ENCODE results near the gene ASTN2. TPM values are rescaled to one million over a fixed set of nuclear protein-coding genes. Genes with fewer than 3 reads are reported as not detected.

ASTN2 gene
- total RNA-seq, 1 donor from 2014 or later = 9.7 TPM

DNA sequence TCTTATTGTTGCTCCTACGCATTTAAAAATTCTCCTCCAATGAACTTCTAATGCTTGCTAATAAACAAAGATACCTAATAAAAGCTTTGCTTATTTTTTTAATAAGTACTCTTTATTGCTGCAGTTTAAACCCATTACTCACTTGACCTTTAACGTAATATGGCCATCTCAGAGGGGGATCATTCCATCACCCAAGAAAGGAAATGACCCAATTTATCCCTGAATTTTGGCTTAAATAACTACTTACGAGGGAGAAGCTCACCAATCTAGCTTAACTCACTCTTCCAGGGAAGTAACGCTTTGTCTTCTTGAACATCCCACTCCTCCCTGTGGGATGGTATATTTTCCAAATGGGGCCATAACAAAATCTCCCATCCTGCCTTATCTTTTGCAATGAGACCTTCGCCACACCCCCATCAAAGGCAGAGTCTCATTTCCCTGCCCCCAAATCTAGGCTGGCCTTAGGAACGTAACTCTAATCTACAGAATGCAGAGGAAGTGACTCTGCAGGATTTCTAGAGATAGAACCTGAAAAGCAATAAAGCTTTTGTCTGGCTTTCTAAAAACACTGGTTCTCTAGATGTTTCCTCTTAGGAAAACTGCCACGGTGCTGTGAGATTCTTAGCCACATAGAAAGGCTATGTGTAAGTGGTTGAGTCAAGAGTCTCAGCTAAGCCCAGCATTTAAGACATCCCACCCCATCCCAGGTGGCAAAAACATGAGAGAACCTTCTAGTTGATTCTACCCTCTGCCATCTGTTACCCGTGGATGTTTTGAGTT is 310.0 kb downstream of the ASTN2 start:
- DNase-seq = no peak

DNA sequence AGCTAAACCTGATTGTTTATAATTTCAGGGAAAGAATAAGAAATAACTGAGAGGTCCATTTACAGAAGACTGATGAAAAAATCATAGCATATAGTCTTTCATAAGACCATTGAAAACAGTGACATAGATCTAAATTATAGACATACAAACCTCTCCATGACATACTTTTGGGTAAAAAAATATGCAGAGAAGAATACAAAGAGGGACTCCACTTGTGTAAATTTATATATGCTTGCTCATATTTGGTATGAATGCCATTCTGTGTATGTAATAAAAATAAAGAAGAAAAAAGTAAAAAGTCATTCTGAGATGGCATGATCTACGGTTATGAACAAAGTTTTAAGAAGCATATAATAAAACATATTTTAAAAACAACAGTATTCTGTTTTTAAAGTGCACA is 310.7 kb downstream of the ASTN2 start:
- no peak for DNase-seq

DNA sequence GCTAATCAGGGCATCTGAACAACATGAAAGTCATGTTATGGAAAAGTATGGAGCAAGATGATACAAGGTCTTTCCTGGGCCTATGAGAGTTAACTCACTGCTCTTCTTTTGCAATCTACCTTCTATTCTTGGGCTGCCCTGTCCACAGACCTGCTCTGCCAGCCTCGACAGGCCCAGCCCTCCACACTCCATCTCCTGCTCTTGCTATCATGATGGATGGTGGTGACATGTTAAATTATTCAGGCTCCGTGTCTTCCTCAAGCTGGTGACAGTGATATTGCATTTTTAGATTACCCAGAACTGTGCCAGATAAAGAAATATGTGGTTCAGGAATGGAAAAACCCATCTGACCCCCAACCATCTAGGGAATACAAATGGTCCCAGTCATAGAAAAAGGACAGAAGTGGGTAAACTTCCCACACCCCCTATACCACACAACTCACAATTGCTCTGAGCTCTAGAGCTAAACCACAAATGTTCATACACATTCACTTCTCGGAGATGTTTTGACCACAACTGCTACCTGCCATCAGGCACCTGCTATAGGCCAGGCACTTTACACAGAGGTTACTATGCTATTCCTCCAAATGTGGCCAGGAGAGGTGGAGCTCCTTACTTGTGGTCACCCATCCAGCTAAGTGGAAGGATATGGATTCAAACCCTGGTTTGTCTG is 311.3 kb downstream of the ASTN2 start:
- no peak for DNase-seq

DNA sequence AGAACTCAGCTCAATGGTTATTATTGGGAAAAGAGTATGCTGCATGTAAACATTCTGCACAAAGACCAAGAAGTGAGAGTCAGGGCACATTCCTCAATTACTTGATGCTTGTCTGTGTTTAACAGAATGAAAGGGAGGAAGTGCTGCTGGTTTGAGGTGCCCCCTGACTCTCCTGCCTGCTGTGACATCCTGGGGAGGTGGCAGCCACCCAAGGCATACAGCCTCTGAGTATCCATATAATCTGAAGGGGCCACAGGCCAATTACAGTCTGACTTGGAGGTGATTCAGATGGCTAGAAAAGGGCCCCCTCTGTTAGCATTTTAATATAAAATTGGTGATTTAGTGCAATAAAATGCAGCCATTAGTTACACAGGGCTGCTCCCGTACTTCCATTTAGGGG is 313.8 kb downstream of the ASTN2 start:
- no peak for DNase-seq

DNA sequence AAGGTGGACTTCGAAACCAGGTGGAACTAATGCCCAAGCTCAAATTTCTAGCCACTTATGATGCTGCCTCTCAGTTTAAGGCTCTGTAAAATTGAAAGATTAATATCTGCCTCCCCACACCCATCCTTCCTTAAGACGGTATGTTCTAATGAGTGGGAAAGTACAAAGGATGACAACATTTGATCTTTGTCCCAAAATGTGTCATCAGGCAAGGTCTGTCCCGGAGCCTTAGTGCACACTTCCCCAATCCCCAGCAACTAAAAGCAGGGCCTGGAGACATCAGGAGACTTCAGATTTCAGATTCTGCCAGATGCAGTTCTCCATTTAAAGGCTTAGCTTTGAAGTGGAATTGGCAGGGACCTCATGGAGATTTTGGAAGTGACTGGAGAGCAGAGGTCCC is 316.5 kb downstream of the ASTN2 start:
- no peak for DNase-seq

DNA sequence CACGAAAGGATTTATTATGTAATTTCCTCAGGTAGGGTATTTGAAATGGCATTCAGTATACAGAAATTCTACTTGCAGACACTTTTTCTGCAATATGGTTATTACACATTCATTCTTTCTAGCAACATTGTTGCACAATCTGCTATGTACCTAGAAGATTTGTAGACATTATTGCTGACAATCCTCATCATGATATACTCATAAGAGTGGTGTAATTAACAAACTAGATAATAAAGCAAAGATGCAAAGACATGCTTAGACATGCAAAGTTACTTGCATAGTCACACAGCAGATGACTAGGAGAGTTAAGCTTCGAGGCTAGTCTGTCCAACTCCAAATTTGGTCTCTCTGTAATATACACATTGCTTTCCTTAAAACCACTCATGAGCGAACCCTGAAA is 317.1 kb downstream of the ASTN2 start:
- no peak for DNase-seq

DNA sequence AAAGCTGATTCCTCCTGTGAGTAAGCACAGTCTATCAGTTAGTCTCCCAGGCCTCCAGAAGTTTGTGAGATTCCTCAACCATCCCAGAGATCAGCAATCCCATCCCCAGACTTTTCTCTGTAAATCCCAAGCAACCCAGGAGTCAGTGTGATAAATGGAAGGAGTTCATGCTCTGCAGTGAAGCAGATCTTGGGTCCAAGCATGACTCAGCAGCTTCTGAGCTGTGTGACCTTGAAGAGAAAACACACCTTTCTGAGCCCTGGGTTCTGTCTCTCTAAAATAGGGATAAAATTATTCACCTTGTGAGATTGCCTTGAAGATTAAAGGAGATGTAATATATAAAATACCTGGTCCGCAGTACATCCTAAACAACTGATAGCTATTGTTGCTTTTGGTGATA is 318.7 kb downstream of the ASTN2 start:
- no peak for DNase-seq

DNA sequence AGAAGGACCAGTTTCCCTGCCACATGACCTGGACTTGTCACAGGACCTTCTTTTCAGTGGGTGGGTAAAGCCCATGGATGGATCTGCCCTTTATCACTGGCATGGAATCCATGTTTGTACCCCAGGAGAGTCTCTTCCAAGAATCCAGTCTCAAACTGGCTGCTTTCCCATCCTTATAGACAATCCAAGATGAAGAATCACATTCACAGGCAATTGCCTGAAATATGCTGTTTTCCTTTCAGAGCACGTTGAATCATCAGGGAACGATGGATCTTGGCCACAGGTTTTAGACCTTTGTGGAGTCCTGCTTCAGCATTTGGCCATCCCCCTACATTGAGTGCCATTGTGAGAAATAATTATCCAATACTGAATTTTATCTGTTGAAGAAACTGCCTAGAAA is 319.8 kb downstream of the ASTN2 start:
- no peak for DNase-seq

DNA sequence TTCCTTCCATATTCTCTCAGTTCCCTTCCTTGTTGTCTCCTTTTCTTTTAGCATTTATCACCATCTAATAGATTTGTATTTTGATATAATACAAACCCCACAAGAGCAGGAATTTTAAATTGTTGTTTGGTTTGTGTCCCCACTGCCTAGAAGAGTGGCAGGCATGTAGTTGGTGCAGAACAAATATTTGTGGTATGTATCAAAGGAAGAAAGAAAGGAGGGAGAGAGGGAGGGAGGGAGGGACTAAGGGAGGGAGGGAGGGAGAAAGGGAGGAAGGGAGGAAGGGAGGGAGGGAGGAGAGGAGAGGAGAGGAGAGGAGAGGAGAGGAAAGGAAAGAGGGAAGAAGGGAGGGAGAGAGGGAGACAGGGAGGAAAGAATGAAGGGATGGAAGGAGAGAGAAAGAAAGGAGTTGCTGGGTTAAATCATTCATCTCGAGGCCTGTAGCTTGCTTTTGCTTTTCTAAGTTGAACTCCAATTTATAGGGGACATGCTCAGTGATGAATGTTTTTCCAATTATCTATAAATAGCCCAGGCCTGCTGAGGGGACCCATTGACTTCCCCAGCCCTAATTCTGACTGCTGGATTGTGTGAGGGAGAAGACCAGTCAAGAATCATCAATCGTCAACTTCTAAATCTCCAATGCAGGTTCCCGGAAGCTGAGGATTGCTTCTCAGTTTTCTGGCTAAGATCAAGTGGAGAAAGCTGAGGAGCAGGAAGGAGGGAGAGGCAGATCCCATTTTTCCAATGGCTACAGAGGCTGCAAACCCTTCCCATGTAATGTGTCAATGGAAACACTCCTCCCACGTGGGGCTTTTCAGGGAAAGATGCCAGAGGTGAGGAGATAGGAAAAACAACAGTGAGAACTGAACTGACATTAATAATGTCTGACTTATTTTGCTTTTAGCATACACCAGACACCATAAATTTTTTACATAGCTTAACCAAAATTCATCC is 320.7 kb downstream of the ASTN2 start:
- no peak for DNase-seq

DNA sequence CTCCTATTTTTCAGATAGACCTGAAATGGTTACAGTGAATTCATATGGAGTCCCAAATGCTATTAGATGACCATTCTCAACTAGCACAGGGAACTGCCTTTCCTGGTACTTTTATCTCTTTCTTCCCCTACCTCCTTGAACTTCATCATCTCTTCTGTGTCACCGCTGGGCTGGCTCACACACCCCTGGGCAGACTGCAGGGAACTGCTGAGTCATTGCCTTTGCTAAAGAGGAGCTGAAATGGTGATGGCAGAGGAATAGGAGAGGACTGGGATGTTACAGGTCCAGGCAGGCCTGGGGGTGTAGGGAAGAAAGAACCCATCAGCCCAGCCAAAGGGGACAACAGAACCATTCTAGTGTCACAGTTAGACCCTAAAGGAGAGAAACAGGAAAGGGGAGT is 322.3 kb downstream of the ASTN2 start:
- DNase-seq = no peak

DNA sequence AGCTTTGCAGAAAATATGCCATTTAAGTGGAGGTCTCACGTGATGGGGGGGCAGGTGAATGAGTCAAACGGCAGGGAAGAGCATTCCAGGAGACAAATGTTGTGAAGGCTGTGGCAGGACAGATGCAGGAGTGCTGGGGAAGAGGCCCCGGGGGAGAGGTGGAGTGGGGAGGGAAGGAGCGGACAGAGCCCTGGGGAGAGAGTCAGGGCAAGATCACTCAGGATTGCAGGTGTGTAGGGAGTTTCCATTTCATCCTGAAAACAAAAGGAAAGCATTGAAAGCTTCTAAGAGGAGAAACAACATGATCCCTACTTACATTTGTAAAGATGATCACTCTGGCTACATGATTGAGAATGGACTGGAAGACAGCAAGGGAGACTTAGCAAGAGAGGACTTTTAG is 323.3 kb downstream of the ASTN2 start:
- no peak for DNase-seq

DNA sequence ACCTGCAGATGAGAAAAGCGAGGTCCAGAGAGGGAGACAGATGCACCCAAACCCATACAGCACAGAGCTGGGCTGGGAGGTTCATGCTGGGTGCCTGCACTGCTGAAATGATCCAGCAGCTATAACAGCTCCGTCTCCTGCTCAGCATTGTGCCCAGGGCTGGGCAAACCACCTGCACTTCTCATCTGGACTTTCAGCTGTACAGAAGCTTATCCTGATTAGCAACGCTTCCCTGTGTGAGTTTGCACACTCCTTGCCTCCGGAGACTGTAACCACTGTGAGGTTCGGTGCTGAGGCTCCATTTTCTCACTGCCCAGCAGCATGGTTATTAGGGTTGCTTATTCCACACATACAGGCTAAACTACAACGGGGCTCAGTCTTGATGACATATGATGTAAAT is 326.1 kb downstream of the ASTN2 start:
- DNase-seq = no peak

DNA sequence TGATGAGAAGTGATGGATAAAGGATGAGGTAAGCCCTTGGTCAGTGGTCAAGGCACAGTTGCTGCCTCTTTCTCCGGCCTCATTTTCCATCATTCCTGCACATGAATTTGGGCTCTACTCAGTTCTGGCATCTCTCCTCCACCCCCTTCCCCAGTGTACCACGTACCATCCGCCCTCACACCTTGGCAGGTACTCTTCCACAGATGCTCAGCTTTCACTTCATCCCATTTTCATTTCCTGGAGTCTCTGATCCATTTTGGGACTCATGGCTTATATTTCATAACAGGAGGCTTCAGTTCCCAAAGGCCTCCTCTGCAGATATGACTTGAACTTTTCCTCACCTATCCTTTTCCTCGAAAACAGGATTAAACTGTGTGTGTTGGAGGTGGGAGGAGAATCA is 326.7 kb downstream of the ASTN2 start:
- no peak for DNase-seq

DNA sequence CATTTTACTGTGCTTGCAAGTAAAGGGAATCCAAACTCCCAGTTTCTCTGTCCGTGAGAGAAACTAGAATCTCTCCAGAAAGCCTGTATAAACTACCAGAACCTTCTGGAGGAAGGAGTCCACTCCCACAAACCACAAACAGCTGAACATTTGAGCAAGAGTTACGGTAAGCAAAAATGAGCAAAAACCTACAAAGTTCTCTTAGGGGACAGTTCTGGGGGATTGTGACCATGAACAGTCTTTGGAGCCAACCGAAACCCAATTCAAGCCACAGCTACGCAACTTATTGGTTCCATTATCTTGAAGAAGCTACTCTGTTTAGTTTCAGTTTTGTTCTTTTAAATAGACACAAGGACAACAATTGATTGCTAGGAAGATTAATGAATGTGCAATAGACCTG is 330.6 kb downstream of the ASTN2 start:
- no peak for DNase-seq

DNA sequence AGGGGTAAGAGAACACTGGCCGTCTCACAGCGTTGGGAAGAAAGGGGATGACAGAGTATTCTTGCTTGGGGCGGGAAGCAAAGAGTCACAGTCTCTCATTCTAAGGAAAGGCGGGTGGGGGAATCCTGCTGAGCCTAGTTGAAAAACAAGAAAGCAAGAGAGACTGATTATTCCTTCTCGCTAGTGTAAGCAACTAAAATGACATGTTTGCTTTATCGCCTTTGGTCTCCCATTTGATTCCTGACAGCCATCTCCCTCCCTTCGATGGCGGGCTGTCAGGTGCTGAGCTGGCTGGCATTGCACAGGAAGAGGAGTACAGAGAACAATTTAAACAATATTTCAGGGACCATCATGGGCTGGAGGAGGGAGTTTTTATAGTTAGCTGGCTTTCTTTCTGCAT is 331.3 kb downstream of the ASTN2 start:
- no peak for DNase-seq

DNA sequence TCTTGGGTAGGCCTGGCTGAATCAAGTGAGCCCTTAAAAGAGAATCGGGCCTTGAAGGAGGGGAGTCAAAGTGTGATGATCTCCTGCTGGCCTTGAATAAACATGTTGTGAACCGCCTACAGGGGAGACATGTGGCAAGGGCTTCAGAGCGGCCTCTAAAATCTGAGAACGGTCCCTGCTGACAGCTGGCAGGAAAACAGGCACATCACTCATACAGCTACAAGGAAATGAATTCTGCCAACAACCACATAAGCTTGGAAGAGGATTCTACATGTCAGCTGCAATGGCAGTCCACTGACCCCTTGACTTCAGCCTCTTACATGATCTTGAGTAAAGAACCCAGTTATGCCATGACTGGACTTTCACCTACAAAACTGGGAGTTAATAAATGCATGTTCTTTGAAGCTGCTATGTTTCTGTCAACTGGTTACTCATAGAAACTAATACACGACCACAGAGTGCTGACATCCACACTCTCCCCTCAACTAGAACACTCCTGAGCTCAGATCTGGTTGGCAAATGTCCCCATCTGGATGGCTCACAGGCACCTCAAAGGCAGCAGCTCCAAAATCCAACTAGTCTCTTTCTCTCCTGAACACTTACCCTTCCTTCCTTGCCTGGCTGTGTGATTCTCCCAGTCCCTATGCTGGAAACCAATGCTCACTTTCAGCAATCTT is 333.1 kb downstream of the ASTN2 start:
- DNase-seq = no peak

DNA sequence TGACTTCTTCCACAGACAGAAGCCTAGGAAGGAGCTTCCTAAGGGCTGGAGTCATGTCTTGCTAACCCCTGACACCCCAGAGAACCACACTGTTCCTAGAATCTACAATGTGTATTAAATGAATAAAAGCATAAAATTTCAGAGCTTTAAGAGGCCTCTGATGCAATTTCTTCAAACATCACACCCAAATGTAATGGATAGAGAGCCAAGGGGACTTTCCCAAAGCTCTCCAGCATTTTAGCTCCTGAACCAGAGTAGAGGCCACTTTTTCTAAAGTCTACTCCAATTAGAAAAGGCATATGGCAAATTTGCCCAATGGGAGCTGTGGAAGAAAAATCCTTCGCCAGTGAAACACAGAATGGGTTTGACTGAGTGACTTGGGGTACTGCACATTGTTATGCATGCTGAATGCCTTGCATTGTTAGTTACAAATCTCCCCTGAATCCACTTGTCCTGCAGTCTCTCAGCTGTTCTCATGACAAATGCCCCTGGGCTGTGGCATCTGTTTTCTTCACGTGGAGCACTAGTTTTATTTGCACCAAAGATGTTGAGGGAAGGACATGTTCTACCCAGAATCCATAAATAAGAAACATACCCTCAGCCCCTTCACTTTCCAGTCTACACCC is 334.0 kb downstream of the ASTN2 start:
- DNase-seq = no peak

DNA sequence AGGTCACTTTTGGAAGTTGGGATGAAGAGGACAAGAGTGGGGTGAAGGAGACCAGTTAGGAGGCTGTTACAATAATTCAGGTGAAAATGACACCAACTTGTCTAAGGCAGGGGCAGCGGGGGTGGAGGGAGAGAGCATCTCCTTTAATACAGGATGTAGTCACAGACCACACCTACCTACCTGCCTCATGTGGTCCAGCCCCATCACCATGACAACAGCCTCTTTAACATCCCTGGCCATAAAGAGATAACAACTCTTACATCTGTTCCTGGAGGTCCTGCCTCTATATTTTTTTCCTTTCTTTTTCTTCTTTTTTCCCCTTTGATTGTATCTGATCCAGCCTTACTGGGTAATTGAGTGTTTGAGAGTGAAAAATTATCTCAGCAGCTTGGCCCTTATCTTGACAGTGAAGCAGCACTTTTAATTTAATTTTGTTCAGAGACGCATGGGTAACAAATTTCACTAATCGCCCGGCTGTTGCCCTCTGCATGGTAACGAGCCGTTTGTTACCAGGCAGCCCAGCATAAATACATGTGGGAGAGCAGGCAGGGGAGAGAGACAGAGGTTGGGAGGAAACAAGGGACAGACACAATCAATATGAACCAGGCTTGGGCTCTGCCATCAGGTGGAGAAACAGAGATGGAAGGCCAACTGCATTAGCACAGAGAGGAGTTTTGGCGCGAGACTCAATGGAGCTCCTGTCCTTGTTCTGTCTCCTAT is 338.1 kb downstream of the ASTN2 start:
- no peak for DNase-seq

DNA sequence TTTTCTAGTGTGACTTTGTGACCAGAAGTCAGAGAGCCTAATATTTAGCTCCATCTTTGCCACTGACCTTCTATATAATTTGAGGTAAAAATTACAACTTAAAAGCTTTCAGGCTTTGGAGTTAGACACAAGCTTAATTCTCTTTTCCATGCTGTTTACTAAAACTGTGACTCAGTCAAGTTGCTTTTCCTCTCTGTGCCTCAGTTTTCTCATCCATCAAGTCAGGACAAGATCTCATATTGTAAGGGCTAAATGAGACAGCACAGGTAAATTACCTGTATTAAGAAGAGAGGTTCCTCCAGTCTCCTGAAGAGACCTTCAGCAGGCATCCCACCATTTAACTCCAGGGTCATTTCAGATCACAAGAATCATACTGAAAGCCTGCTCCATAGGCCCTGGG is 339.2 kb downstream of the ASTN2 start:
- DNase-seq = no peak

DNA sequence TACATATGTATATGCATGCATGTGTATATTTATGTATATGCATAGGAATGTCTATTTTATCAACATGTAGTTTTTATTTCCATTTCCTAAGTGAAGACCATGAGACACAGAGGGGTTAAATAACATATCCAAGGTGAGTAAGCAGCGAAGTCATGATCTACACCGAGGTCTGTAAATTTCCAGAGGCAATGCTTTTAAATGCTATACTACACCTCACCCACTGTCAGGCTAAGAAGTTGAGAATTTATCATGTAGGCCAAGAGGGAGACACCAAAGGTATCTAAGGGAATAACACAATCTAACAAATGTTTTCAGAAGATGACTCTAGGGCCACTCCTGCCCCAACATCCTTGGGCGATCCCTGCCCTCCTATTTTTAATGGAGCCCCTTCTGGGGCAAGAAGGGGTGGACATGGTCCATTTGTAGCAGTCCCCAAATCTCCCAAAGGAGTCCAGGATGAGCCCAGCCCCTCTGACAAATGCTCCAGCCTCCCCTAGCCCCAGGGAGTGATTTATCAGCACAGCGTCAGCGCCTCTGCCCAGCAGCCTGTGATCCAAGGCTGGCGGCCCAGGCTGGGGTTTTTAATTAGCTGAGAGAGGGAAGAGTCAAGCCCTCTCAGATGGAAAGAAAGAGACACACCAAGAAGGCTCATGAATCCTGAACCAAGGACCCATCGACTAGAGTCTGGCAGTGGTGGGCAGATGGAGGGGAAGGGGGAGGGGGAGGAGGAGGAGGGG is 339.9 kb downstream of the ASTN2 start:
- no peak for DNase-seq

DNA sequence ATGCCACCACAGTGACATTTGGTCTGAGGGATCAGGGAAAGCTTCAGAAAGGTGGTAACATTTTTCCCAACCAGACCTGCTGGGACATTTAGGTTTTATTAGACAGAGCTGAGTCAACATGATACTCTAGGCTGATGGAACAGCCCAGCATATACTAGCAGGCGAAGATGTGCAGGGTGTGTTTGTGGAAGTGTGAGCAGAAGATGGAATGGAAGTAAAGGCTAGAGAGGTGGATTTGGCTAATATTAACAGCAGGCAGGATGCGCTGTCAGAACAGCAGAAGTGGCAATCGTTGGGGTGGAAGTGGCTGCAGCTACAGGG is 340.6 kb downstream of the ASTN2 start:
- DNase-seq = no peak
